C4-2B (cell line): ENCODE measurements around the gene SCN9A.

Experiments used
- CTCF ChIP-seq: fragments of 450-650 bp; conservative IDR thresholded peaks from 2 replicates; pipeline ENCODE4 v1.5.1; 2017; ENCODE audit warnings: mild to moderate bottlenecking
- ZFX ChIP-seq: fragments of 450-650 bp; IDR thresholded peaks from 2 replicates; pipeline ENCODE4 v1.6.1; 2017

GRCh38 chr2:166372046-166372445 lies 3.7 kb downstream of the SCN9A start:
- TF ChIP-seq CTCF (no peak), ZFX (no peak)
